Esophagus muscularis mucosa (tissue), 4 donors: Measurements from ENCODE around the gene LMO7. TPM values are rescaled to one million over a fixed set of nuclear protein-coding genes. Genes with fewer than 3 reads are reported as not detected.

Source experiments
- DNase-seq: peaks from one replicate; pipeline ENCODE4 v3.0.0-alpha.2; 2017; ENCODE audit errors: extremely low spot score
- H3K27ac ChIP-seq, 4 donors: fragments of 200-600 bp; sonication (generic); replicated peaks in 1 of 4; 1 replicate in 3 of 4; 2 replicates in 1 of 4; pipeline ENCODE4 v1.5.1; 2016 to 2019; ENCODE audit warnings: mild to moderate bottlenecking in 1 of 4
- H3K27me3 ChIP-seq, 4 donors: fragments of 200-600 bp; sonication (generic); one replicate each; pipeline versions ENCODE4 v1.5.1 to v1.6.0; 2016 to 2019
- H3K36me3 ChIP-seq, 4 donors: fragments of 200-600 bp; sonication (generic); one replicate each; pipeline ENCODE4 v1.5.1; 2016 to 2019
- H3K4me1 ChIP-seq, 4 donors: fragments of 200-600 bp; sonication (generic); one replicate each; pipeline ENCODE4 v1.5.1; 2016 to 2019
- H3K4me3 ChIP-seq, 4 donors: fragments of 200-600 bp; sonication (generic); 1 replicate in 2 of 4; 2 replicates in 2 of 4; pipeline ENCODE4 v1.5.1; 2016 to 2019; ENCODE audit warnings: mild to moderate bottlenecking in 4 of 4, moderate library complexity in 1 of 4
- H3K9me3 ChIP-seq, 4 donors: fragments of 200-600 bp; sonication (generic); 1 replicate in 3 of 4; 2 replicates in 1 of 4; pipeline ENCODE4 v1.5.1; 2016 to 2019
- CTCF ChIP-seq, 3 experiments: fragments of 200-600 bp in 2 of 3; fragments of 450-650 bp in 1 of 3; sonication (generic) in 2 of 3; IDR thresholded peaks; one replicate each; pipeline ENCODE4 v1.5.1; 2017 to 2019; ENCODE audit warnings: antibody characterized with exemption in 3 of 3, mild to moderate bottlenecking in 2 of 3, moderate library complexity in 1 of 3
- EP300 ChIP-seq: sonication (generic); formaldehyde crosslinking; IDR thresholded peaks from one replicate; pipeline ENCODE4 v1.6.1; 2017; ENCODE audit warnings: antibody characterized with exemption
- POLR2A ChIP-seq: fragments of 450-650 bp; IDR thresholded peaks from one replicate; pipeline ENCODE4 v1.6.1; 2017; ENCODE audit warnings: antibody characterized with exemption, moderate library complexity, mild to moderate bottlenecking, low read depth
- POLR2AphosphoS5 ChIP-seq, 2 donors: sonication (generic); formaldehyde crosslinking; IDR thresholded peaks; one replicate each; pipeline ENCODE4 v1.6.1; 2017; ENCODE audit warnings: antibody characterized with exemption in 2 of 2
- WGBS: methylation state at CpG from one replicate; pipeline ENCODE4 v1.1.5; 2018; 5-methylcytosine and 5-hydroxymethylcytosine counted together
- intact Hi-C: fragments of 100-400 bp; cut with DNase I; formaldehyde crosslinking; loops from one replicate; pipeline ENCODE4 v1.15.1; 2023
- total RNA-seq, 4 donors: library from RNA; depleted of rRNA; stranded (reverse); fragments of >200 nt; gene quantifications; one replicate each; pipeline versions ENCODE4 v1.1.0 to v1.2.1, GENCODE V29; 2016

The LMO7 gene
- total RNA-seq, 4 donors from 2014 or later, result 11.4 to 17.8 (median 14.7) TPM

GRCh38 chr13:75811361-75811760 lies 175.2 kb downstream of the LMO7 start:
- TF ChIP-seq CTCF (IDR thresholded peaks at IDR 0.05), result no peak
- TF ChIP-seq POLR2A, result no peak
- no peak for TF ChIP-seq EP300
- no peak for TF ChIP-seq POLR2AphosphoS5 (IDR thresholded peaks at IDR 0.05)
- 87% methylated on average over 5 of the region's 5 CpGs for WGBS
- H3K27ac ChIP-seq, result no peak overlapping the region
- H3K4me1 ChIP-seq, result peaks cover 0 to 8% (median 2%) of the 10 kb centered on the region in 4 donors
- peaks cover 0 to 4% (median 0%) of the 10 kb centered on the region in 4 donors for H3K36me3 ChIP-seq
- no peaks in the 10 kb centered on the region for H3K27me3 ChIP-seq
- no peaks in the 10 kb centered on the region for H3K9me3 ChIP-seq
- intact Hi-C loops, result no loop called here
- H3K4me3 ChIP-seq, result no peak overlapping the region
- no peak for DNase-seq

- no peaks in the 10 kb centered on the region for H3K9me3 ChIP-seq
- H3K27ac ChIP-seq, result no peak overlapping the region
- no peak for DNase-seq
- peaks cover 0 to 4% (median 0%) of the 10 kb centered on the region in 4 donors for H3K36me3 ChIP-seq
- peaks cover 0 to 8% (median 2%) of the 10 kb centered on the region in 4 donors for H3K4me1 ChIP-seq
- TF ChIP-seq POLR2A (no peak), EP300 (no peak), POLR2AphosphoS5 (IDR thresholded peaks at IDR 0.05) (no peak), CTCF (IDR thresholded peaks at IDR 0.05) (no peak)
- no peaks in the 10 kb centered on the region for H3K27me3 ChIP-seq
- intact Hi-C loops, result no loop called here
- H3K4me3 ChIP-seq, result no peak overlapping the region
- WGBS, result 71% methylated on average over 1 of the region's 1 CpG
These were observed 175.7 kb downstream of the LMO7 start for GRCh38 chr13:75811841-75812240.

- no peaks in the 10 kb centered on the region for H3K36me3 ChIP-seq
- H3K9me3 ChIP-seq, result no peaks in the 10 kb centered on the region
- no peak overlapping the region for H3K4me3 ChIP-seq
- TF ChIP-seq POLR2A (no peak), CTCF (IDR thresholded peaks at IDR 0.05) (no peak), EP300 (no peak), POLR2AphosphoS5 (IDR thresholded peaks at IDR 0.05) (no peak)
- H3K27me3 ChIP-seq, result no peaks in the 10 kb centered on the region
- H3K27ac ChIP-seq, result no peak overlapping the region
- no peak for DNase-seq
- 70% methylated on average over 6 of the region's 6 CpGs for WGBS
- intact Hi-C loops, result no loop called here
- H3K4me1 ChIP-seq, result peaks cover 0 to 8% (median 2%) of the 10 kb centered on the region in 4 donors
These were observed 176.6 kb downstream of the LMO7 start for GRCh38 chr13:75812751-75813181.

GRCh38 chr13:75813323-75813722 lies 177.2 kb downstream of the LMO7 start:
- H3K9me3 ChIP-seq, result no peaks in the 10 kb centered on the region
- intact Hi-C loops, result no loop called here
- no peak overlapping the region for H3K4me3 ChIP-seq
- no peak overlapping the region for H3K27ac ChIP-seq
- peaks cover 0 to 8% (median 2%) of the 10 kb centered on the region in 4 donors for H3K4me1 ChIP-seq
- H3K27me3 ChIP-seq, result no peaks in the 10 kb centered on the region
- TF ChIP-seq POLR2AphosphoS5 (IDR thresholded peaks at IDR 0.05), result no peak
- no peak for TF ChIP-seq POLR2A
- TF ChIP-seq CTCF (IDR thresholded peaks at IDR 0.05), result no peak
- no peak for TF ChIP-seq EP300
- no peak for DNase-seq
- H3K36me3 ChIP-seq, result no peaks in the 10 kb centered on the region
- WGBS, result 97% methylated on average over 3 of the region's 3 CpGs
